Measurements from ENCODE around the gene MIS18BP1.

MIS18BP1 gene

GRCh38 chr14:45194964-45195363 is 58.0 kb downstream of the MIS18BP1 start:
- DNase-seq (ENCODE audit: low read depth in 1 of 2, low spot score in 1 of 2), result no peak
- no peak overlapping the region for H3K27ac ChIP-seq (replicated peaks)
- TF ChIP-seq POLR2AphosphoS5 (IDR thresholded peaks at IDR 0.05; ENCODE audit: low read depth), result no peak
- TF ChIP-seq, protein P1, sequence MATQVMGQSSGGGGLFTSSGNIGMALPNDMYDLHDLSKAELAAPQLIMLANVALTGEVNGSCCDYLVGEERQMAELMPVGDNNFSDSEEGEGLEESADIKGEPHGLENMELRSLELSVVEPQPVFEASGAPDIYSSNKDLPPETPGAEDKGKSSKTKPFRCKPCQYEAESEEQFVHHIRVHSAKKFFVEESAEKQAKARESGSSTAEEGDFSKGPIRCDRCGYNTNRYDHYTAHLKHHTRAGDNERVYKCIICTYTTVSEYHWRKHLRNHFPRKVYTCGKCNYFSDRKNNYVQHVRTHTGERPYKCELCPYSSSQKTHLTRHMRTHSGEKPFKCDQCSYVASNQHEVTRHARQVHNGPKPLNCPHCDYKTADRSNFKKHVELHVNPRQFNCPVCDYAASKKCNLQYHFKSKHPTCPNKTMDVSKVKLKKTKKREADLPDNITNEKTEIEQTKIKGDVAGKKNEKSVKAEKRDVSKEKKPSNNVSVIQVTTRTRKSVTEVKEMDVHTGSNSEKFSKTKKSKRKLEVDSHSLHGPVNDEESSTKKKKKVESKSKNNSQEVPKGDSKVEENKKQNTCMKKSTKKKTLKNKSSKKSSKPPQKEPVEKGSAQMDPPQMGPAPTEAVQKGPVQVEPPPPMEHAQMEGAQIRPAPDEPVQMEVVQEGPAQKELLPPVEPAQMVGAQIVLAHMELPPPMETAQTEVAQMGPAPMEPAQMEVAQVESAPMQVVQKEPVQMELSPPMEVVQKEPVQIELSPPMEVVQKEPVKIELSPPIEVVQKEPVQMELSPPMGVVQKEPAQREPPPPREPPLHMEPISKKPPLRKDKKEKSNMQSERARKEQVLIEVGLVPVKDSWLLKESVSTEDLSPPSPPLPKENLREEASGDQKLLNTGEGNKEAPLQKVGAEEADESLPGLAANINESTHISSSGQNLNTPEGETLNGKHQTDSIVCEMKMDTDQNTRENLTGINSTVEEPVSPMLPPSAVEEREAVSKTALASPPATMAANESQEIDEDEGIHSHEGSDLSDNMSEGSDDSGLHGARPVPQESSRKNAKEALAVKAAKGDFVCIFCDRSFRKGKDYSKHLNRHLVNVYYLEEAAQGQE (IDR thresholded peaks at IDR 0.05; ENCODE audit: insufficient replicate concordance, low read depth), result no peak
- no peak for TF ChIP-seq SPI1 (IDR thresholded peaks at IDR 0.05; ENCODE audit: borderline replicate concordance, low read depth)
- TF ChIP-seq, protein P2, sequence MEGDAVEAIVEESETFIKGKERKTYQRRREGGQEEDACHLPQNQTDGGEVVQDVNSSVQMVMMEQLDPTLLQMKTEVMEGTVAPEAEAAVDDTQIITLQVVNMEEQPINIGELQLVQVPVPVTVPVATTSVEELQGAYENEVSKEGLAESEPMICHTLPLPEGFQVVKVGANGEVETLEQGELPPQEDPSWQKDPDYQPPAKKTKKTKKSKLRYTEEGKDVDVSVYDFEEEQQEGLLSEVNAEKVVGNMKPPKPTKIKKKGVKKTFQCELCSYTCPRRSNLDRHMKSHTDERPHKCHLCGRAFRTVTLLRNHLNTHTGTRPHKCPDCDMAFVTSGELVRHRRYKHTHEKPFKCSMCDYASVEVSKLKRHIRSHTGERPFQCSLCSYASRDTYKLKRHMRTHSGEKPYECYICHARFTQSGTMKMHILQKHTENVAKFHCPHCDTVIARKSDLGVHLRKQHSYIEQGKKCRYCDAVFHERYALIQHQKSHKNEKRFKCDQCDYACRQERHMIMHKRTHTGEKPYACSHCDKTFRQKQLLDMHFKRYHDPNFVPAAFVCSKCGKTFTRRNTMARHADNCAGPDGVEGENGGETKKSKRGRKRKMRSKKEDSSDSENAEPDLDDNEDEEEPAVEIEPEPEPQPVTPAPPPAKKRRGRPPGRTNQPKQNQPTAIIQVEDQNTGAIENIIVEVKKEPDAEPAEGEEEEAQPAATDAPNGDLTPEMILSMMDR (IDR thresholded peaks at IDR 0.05; ENCODE audit: insufficient read depth, low read length), result no peak
- no peak for TF ChIP-seq GABPA (IDR thresholded peaks at IDR 0.05; ENCODE audit: low read depth)
- H3K27me3 ChIP-seq (ENCODE audit: insufficient read depth, poor library complexity, severe bottlenecking), result no peaks in the 10 kb centered on the region
- H3K4me3 ChIP-seq (replicated peaks; ENCODE audit: insufficient read depth, low read length), result no peak overlapping the region

DNA sequence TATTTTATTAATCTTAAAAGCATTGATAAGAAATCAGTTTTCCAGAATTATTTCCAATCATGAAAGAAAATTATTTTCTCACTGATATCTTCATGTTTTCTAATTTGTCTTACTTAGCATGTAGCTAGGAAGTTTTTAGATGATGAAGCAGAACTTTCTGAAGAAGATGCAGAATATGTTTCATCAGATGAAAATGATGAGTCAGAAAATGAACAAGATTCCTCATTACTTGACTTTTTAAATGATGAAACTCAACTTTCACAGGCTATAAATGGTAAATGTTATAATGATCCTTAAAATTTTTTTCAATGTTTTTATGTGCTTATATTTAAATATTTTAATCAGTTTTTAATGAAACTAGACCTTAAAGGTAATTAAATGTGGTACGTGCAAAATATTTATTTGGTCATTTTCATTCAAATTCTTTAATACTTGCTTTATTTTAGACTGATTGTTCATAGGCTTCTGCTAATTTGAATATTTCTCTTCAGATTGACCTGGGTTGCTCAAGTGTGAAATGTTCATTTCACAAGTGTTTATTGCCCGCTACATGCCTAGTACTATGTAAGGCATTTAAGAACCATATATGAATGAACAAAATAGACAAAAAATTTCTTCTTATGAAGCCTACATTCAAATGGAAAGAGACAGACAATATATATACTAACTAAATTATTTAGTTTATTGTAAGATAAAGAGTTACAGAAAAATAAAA is 67.7 kb downstream of the MIS18BP1 start:
- Histone ChIP-seq H3K27ac (replicated peaks) (no peak overlapping the region), H3K4me3 (replicated peaks; ENCODE audit: insufficient read depth, low read length) (no peak overlapping the region), H3K27me3 (ENCODE audit: insufficient read depth, poor library complexity, severe bottlenecking) (no peaks in the 10 kb centered on the region)
- TF ChIP-seq GABPA (IDR thresholded peaks at IDR 0.05; ENCODE audit: low read depth) (no peak), SPI1 (IDR thresholded peaks at IDR 0.05; ENCODE audit: borderline replicate concordance, low read depth) (no peak), POLR2AphosphoS5 (IDR thresholded peaks at IDR 0.05; ENCODE audit: low read depth) (no peak)
- TF ChIP-seq, protein P1 (IDR thresholded peaks at IDR 0.05; ENCODE audit: insufficient replicate concordance, low read depth), result no peak
- TF ChIP-seq, protein P2 (IDR thresholded peaks at IDR 0.05; ENCODE audit: insufficient read depth, low read length), result no peak
- no peak for DNase-seq (ENCODE audit: low read depth in 1 of 2, low spot score in 1 of 2)

GRCh38 chr14:45181806-45182205 is 71.2 kb downstream of the MIS18BP1 start:
- TF ChIP-seq GABPA (IDR thresholded peaks at IDR 0.05; ENCODE audit: low read depth) (no peak), SPI1 (IDR thresholded peaks at IDR 0.05; ENCODE audit: borderline replicate concordance, low read depth) (no peak), POLR2AphosphoS5 (IDR thresholded peaks at IDR 0.05; ENCODE audit: low read depth) (no peak)
- TF ChIP-seq, protein P2 (IDR thresholded peaks at IDR 0.05; ENCODE audit: insufficient read depth, low read length), result no peak
- TF ChIP-seq, protein P1 (IDR thresholded peaks at IDR 0.05; ENCODE audit: insufficient replicate concordance, low read depth), result no peak

More at GRCh38 chr14:45181806-45182205, 71.2 kb downstream of the MIS18BP1 start:
- DNase-seq (ENCODE audit: low read depth in 1 of 2, low spot score in 1 of 2), result no peak
- H3K27me3 ChIP-seq (ENCODE audit: insufficient read depth, poor library complexity, severe bottlenecking), result no peaks in the 10 kb centered on the region
- no peak overlapping the region for H3K27ac ChIP-seq (replicated peaks)
- no peak overlapping the region for H3K4me3 ChIP-seq (replicated peaks; ENCODE audit: insufficient read depth, low read length)

Measured in HL-60 (cell line).